Natural killer cell treated with Interleukin-12 subunit alpha and Interleukin-12 subunit beta and Interleukin-15 and Interleukin-18, amount 100 ng/mL, for 72 hours (primary cell): ENCODE data around the gene IFI6. TPM values are rescaled to one million over a fixed set of nuclear protein-coding genes. Genes with fewer than 3 reads are reported as not detected.
"Not testable (repeated sequence)": the region's sequence is repeated elsewhere in the genome, so short reads cannot be mapped to it uniquely, and the experiment has no call there.

ENCODE experiments used
- ATAC-seq, 2 donors: fragments of 150-1000 bp; cut with Tn5 transposase in 1 of 2; sonication (Bioruptor Pico), chemical (Tn5 transposase) in 1 of 2; 2 replicates each; pipeline ENCODE4 v1.10.0; 2021
- DNase-seq: peaks from one replicate; pipeline ENCODE4 v3.0.0; 2022; ENCODE audit warnings: low spot score
- H3K27ac Mint-ChIP-seq, 2 donors: 1 replicate in 1 of 2; 2 replicates in 1 of 2; pipeline ENCODE4 v1.8.0; 2022; ENCODE audit warnings: mixed read lengths in 2 of 2, mild to moderate bottlenecking in 1 of 2, moderate library complexity in 1 of 2
- H3K27me3 Mint-ChIP-seq, 2 donors: 1 replicate in 1 of 2; 2 replicates in 1 of 2; pipeline ENCODE4 v1.8.0; 2022; ENCODE audit warnings: mixed read lengths in 2 of 2
- H3K36me3 Mint-ChIP-seq: one replicate; pipeline ENCODE4 v1.8.0; 2022; ENCODE audit warnings: mixed read lengths
- H3K4me1 Mint-ChIP-seq, 2 donors: 1 replicate in 1 of 2; 2 replicates in 1 of 2; pipeline ENCODE4 v1.8.0; 2022; ENCODE audit warnings: low read depth in 2 of 2, mixed read lengths in 2 of 2, mild to moderate bottlenecking in 1 of 2
- H3K4me3 Mint-ChIP-seq: one replicate; pipeline ENCODE4 v1.8.0; 2022; ENCODE audit warnings: mixed read lengths
- H3K9me3 Mint-ChIP-seq: 2 replicates; pipeline ENCODE4 v1.8.0; 2022; ENCODE audit warnings: mixed read lengths
- total RNA-seq, 2 donors: library from RNA; stranded (reverse); gene quantifications; one replicate each; pipeline ENCODE4 v1.2.3, GENCODE V29; 2022

Gene IFI6
- total RNA-seq, 2 donors from 2014 or later = 42.8 to 45.4 TPM

GRCh38 chr1:27686223-27686990 lies 14.4 kb upstream of the IFI6 start:
- peaks cover 10 to 16% of the 10 kb centered on the region in 2 donors for H3K4me1 Mint-ChIP-seq
- no peak overlapping the region for H3K27ac Mint-ChIP-seq
- H3K36me3 Mint-ChIP-seq = peaks cover 11% of the 10 kb centered on the region
- ATAC-seq (no peak), DNase-seq (no peak)
- H3K9me3 Mint-ChIP-seq = peaks cover 3% of the 10 kb centered on the region
- no peak overlapping the region for H3K4me3 Mint-ChIP-seq
- H3K27me3 Mint-ChIP-seq = peaks cover 7% of the 10 kb centered on the region in 2 donors

DNA sequence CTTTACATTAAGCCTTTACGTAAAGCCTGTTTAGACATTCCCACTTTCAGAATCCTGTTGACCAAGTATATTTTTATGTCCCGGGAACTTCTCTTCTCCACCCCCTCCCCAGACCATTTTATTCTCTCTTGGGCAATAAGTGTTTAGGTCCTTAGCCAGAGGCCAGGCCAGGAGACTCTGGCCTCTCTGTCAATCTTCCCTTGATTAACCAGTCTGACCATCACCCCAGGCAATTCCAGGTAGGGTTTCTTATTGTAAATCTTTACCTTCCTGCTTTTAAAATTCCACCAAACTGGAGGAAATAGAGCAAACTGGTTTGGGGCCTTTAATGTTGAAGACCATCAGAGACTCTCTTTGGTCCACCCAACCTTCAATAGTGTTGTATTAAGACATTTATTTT lies 12.2 kb upstream of the IFI6 start:
- peaks cover 18% of the 10 kb centered on the region for H3K36me3 Mint-ChIP-seq
- H3K27ac Mint-ChIP-seq = no peak overlapping the region
- peaks cover 5% of the 10 kb centered on the region for H3K9me3 Mint-ChIP-seq
- ATAC-seq = no peak
- peaks cover 3 to 7% of the 10 kb centered on the region in 2 donors for H3K27me3 Mint-ChIP-seq
- no peak for DNase-seq
- no peak overlapping the region for H3K4me3 Mint-ChIP-seq
- peaks cover under 1 to 1% of the 10 kb centered on the region in 2 donors for H3K4me1 Mint-ChIP-seq

GRCh38 chr1:27682351-27682944 lies 10.5 kb upstream of the IFI6 start:
- no peaks in the 10 kb centered on the region for H3K4me1 Mint-ChIP-seq
- H3K27ac Mint-ChIP-seq = no peak overlapping the region
- ATAC-seq (no peak), DNase-seq (no peak)
- H3K4me3 Mint-ChIP-seq = no peak overlapping the region
- peaks cover 3 to 7% of the 10 kb centered on the region in 2 donors for H3K27me3 Mint-ChIP-seq
- peaks cover 5% of the 10 kb centered on the region for H3K9me3 Mint-ChIP-seq
- peaks cover 18% of the 10 kb centered on the region for H3K36me3 Mint-ChIP-seq

GRCh38 chr1:27681580-27681979 lies 9.6 kb upstream of the IFI6 start:
- not testable (repeated sequence) for H3K4me3 Mint-ChIP-seq, H3K9me3 Mint-ChIP-seq, DNase-seq, H3K27ac Mint-ChIP-seq, H3K27me3 Mint-ChIP-seq, ATAC-seq, H3K4me1 Mint-ChIP-seq
- H3K36me3 Mint-ChIP-seq = peaks cover 18% of the 10 kb centered on the region

GRCh38 chr1:27680225-27680791 lies 8.3 kb upstream of the IFI6 start:
- not testable (repeated sequence) for DNase-seq, ATAC-seq, H3K27ac Mint-ChIP-seq, H3K27me3 Mint-ChIP-seq, H3K9me3 Mint-ChIP-seq, H3K4me3 Mint-ChIP-seq, H3K4me1 Mint-ChIP-seq
- peaks cover 18% of the 10 kb centered on the region for H3K36me3 Mint-ChIP-seq

DNA sequence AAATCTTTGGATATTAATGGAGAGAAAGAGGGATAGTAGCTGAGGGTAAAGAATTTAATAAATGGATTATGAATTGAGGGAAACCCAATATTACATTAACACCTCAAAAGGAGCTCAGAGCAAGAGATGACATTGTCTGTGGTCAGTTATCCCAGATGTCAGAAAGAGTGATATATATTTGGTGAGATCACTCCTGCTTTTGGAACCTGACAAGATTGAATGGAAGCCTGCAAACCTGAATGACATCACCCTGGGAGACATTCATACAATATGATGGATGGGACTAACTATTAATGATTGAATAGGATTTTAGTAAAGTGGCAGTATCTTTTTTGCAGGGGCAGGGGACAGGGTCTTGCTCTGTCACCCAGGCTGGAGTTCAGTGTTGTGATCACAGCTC lies 6.8 kb upstream of the IFI6 start:
- Mint-ChIP-seq H3K27ac (no peak overlapping the region), H3K36me3 (peaks cover 18% of the 10 kb centered on the region), H3K4me3 (no peak overlapping the region), H3K27me3 (no peaks in the 10 kb centered on the region), H3K4me1 (no peaks in the 10 kb centered on the region), H3K9me3 (peaks cover 5% of the 10 kb centered on the region)
- no peak for DNase-seq
- no peak for ATAC-seq

DNA sequence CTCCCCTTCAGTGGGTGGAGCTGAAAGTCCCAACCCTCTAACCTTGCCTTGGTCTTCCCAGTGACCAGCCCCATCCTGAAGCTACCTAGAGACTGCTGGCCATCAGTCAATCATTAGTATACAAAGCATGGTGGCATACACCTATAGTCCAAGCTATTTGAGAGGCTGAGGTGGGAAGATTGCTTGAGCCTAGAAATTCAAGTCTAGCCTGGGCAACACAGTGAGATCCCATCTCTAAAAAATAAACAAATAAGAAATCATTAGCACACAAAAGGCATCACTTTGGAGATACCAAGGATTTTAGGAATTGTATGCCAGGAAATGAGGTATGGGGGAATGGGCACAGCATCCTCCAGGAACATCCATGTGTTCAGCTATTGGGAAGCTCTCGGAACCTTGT lies 4.4 kb upstream of the IFI6 start:
- Mint-ChIP-seq H3K4me1 (peaks cover 14 to 17% of the 10 kb centered on the region in 2 donors), H3K27ac (no peak overlapping the region), H3K9me3 (peaks cover 2% of the 10 kb centered on the region), H3K36me3 (peaks cover 7% of the 10 kb centered on the region), H3K27me3 (no peaks in the 10 kb centered on the region), H3K4me3 (no peak overlapping the region)
- DNase-seq (no peak), ATAC-seq (no peak)

DNA sequence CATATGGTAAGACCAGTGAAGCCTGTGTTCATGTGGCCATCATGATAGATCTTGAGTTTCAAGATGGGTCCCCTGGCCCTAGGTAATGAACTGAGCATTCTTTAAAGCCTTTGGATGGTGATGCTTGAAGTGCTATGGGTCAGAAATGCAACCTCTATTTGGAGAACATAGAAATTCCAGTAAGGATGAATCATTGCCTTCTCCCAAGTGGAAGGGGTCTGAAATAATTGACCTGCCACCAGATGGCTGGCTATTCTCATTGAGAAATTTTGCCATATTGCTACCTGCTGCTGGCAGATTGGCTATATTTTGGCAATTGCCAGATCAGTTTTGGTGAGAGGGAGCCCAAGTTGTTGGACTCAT lies 739 bp upstream of the IFI6 start:
- Mint-ChIP-seq H3K27me3 (no peaks in the 10 kb centered on the region), H3K4me1 (peaks cover 27 to 31% of the 10 kb centered on the region in 2 donors), H3K36me3 (no peaks in the 10 kb centered on the region), H3K9me3 (no peaks in the 10 kb centered on the region), H3K4me3 (peak overlapping the region; percentile 93), H3K27ac (peak overlapping the region; percentile 87 to 95)
- DNase-seq (no peak), ATAC-seq (no peak)

- DNase-seq (no peak), ATAC-seq (no peak)
- H3K4me3 Mint-ChIP-seq = peak overlapping the region; percentile 55
- no peaks in the 10 kb centered on the region for H3K9me3 Mint-ChIP-seq
- H3K4me1 Mint-ChIP-seq = peaks cover 27 to 31% of the 10 kb centered on the region in 2 donors
- no peaks in the 10 kb centered on the region for H3K36me3 Mint-ChIP-seq
- no peak overlapping the region for H3K27ac Mint-ChIP-seq
- no peaks in the 10 kb centered on the region for H3K27me3 Mint-ChIP-seq
Measured at GRCh38 chr1:27669876-27670275, 2.1 kb downstream of the IFI6 start.

GRCh38 chr1:27668808-27669723 lies 2.9 kb downstream of the IFI6 start:
- ATAC-seq = no peak
- H3K4me3 Mint-ChIP-seq = peak overlapping the region; percentile 55

DNA sequence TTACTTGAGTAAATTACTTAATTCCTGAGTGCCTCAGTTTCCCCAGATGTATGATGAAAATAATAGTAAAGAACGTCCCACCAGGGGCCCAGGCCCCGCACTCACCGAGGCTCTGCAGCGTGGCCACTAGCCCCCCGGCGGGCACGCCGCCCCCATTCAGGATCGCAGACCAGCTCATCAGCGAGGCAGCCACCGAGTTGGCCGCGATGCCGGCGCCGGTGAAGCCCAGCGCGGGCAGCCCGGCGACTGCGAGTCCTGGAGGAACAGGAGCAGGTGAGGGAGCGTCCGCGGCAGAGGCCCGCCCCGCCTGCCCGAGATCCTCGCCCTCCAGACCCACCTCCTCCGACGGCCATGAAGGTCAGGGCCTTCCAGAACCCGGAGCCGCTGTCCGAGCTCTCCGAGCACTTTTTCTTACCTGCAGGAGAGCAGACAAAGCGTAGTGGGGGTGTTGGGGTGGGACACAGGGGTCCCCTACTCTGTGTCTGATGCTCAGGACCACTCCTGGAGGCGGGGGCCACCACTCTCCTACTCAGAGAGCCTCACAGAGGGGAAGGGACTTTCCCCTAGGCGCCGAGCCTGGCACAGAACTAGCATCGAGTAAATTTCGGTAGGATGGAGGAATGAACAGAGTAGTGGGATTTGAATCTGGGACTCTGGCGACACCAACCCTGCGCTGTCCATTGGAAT lies 3.7 kb downstream of the IFI6 start:
- no peaks in the 10 kb centered on the region for H3K36me3 Mint-ChIP-seq
- H3K9me3 Mint-ChIP-seq = no peaks in the 10 kb centered on the region
- peak overlapping the region; percentile 55 for H3K4me3 Mint-ChIP-seq
- no peaks in the 10 kb centered on the region for H3K27me3 Mint-ChIP-seq
- no peak overlapping the region for H3K27ac Mint-ChIP-seq
- no peak for ATAC-seq
- H3K4me1 Mint-ChIP-seq = peaks cover 26 to 30% of the 10 kb centered on the region in 2 donors
- no peak for DNase-seq

More at GRCh38 chr1:27668808-27669723, 2.9 kb downstream of the IFI6 start:
- H3K36me3 Mint-ChIP-seq = no peaks in the 10 kb centered on the region
- peak; percentile 83 for DNase-seq
- peak overlapping the region in 1 of 2 donors; percentile 6 for H3K27ac Mint-ChIP-seq
- H3K9me3 Mint-ChIP-seq = no peaks in the 10 kb centered on the region
- no peaks in the 10 kb centered on the region for H3K27me3 Mint-ChIP-seq
- peaks cover 27 to 31% of the 10 kb centered on the region in 2 donors for H3K4me1 Mint-ChIP-seq

- Mint-ChIP-seq H3K4me1 (peaks cover 29 to 30% of the 10 kb centered on the region in 2 donors), H3K27ac (no peak overlapping the region), H3K9me3 (no peaks in the 10 kb centered on the region), H3K4me3 (no peak overlapping the region), H3K27me3 (no peaks in the 10 kb centered on the region), H3K36me3 (no peaks in the 10 kb centered on the region)
- DNase-seq (no peak), ATAC-seq (no peak)
Measured at GRCh38 chr1:27666791-27667254, 5.2 kb downstream of the IFI6 start.

GRCh38 chr1:27666294-27666693 lies 5.7 kb downstream of the IFI6 start:
- H3K9me3 Mint-ChIP-seq = no peaks in the 10 kb centered on the region
- DNase-seq (no peak), ATAC-seq (no peak)
- H3K27ac Mint-ChIP-seq = peak overlapping the region in 1 of 2 donors; percentile 18
- peaks cover 30% of the 10 kb centered on the region in 2 donors for H3K4me1 Mint-ChIP-seq
- no peaks in the 10 kb centered on the region for H3K27me3 Mint-ChIP-seq
- H3K36me3 Mint-ChIP-seq = no peaks in the 10 kb centered on the region
- no peak overlapping the region for H3K4me3 Mint-ChIP-seq
